Fibroblast of the aortic adventitia (primary cell): Measurements from ENCODE around the gene ELP4. TPM values are rescaled to one million over a fixed set of nuclear protein-coding genes. Genes with fewer than 3 reads are reported as not detected.

Experiments
- DNase-seq: peaks from one replicate; pipeline ENCODE4 v3.0.0-alpha.2; 2010; ENCODE audit warnings: low read depth
- H3K4me3 ChIP-seq: 2 replicates; pipeline ENCODE4 v1.5.1; 2011; ENCODE audit warnings: low read depth, mild to moderate bottlenecking, control low read depth, low read length, moderate library complexity
- total RNA-seq: library from RNA; depleted of rRNA; stranded (reverse); fragments of >200 nt; gene quantifications from 2 replicates; pipeline ENCODE4 v1.2.3, GENCODE V29; 2012; ENCODE audit warnings: low replicate concordance
- TF ChIP-seq, protein P1 (sequence below): IDR thresholded peaks from 2 replicates; pipeline ENCODE4 v1.5.1; 2011; ENCODE audit warnings: mild to moderate bottlenecking, low read length, control low read depth, inconsistent platforms; ENCODE audit not compliant: insufficient read depth

Gene ELP4
- total RNA-seq, 1 donor = 23.0 TPM

DNA sequence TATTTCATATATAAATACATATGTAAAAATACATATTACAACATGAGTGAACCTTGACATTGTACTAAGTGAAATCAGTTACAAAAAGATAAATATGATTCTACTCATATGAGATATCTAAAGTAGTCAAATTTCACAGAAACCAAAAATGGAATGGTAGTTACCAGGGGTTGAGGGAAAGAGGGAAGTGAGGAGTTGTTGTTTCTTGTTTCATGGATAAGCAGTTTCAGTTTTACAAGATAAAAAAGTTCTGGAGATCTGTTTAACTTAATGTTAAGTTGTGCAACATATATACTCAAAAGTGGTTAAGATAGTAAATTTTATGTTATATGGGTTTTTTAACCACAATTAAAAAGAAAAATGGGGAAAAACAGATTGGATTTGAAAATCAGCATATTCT lies 107.7 kb downstream of the ELP4 start:
- H3K4me3 ChIP-seq = no peak overlapping the region
- TF ChIP-seq, protein P1, sequence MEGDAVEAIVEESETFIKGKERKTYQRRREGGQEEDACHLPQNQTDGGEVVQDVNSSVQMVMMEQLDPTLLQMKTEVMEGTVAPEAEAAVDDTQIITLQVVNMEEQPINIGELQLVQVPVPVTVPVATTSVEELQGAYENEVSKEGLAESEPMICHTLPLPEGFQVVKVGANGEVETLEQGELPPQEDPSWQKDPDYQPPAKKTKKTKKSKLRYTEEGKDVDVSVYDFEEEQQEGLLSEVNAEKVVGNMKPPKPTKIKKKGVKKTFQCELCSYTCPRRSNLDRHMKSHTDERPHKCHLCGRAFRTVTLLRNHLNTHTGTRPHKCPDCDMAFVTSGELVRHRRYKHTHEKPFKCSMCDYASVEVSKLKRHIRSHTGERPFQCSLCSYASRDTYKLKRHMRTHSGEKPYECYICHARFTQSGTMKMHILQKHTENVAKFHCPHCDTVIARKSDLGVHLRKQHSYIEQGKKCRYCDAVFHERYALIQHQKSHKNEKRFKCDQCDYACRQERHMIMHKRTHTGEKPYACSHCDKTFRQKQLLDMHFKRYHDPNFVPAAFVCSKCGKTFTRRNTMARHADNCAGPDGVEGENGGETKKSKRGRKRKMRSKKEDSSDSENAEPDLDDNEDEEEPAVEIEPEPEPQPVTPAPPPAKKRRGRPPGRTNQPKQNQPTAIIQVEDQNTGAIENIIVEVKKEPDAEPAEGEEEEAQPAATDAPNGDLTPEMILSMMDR = no peak
- no peak for DNase-seq

DNA sequence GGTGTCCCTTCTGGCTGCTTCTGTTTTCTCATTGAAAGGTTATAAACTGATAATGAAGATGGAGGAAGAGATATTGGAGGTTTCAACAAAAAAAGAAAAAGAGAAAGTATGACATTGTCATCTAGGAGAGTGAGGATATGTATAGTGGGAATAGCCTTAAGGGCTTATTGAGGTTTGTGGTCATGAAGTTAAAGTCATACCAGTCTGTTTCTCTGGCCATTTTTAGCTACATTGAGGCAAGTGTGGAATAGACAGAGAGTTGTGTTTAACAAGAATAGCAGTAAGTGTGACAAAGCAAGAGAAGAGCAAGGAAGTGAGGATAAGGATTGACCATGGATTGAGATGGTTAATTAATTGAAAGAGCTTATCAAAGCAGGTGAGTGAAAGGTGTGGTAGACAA lies 110.4 kb downstream of the ELP4 start:
- TF ChIP-seq, protein P1 = no peak
- H3K4me3 ChIP-seq = no peak overlapping the region
- no peak for DNase-seq

DNA sequence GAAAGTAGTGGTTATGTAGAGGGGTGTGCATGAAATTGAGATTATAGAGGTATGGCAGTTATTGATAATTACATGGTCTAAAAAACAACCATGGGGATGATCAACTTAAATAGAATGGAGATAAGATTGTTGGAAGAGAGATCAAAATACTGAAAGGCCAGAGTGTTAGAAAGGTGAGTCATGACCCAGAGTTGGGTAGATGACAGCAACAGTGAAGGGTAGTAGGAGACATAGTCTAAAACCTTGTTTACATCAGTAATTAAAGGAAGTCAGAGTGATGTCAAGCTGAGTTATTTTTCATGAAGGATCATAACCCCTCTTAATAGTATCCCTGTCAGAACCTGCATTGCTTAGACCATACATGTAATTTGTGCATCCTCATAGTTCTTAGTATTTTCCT lies 110.9 kb downstream of the ELP4 start:
- DNase-seq = no peak
- H3K4me3 ChIP-seq = no peak overlapping the region
- TF ChIP-seq, protein P1 = no peak

DNA sequence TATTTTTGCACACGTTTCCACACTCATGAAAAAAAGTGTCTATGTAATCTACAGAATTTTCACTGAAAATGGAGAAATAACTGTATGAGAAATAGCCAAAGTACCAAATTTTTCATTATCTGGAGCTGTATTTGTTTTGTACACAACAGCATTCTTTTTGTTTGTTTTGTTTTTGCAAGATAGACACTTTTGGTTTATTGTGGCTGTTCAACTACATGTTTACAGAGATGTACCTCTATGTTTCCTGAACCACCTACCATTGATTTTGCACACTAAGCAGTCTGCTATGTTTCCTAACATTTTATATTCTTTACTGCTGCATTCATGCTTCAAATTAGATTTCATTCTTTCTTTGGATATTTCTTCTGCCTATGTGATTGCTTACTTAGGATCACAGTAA lies 116.3 kb downstream of the ELP4 start:
- no peak for DNase-seq
- TF ChIP-seq, protein P1 = no peak

DNA sequence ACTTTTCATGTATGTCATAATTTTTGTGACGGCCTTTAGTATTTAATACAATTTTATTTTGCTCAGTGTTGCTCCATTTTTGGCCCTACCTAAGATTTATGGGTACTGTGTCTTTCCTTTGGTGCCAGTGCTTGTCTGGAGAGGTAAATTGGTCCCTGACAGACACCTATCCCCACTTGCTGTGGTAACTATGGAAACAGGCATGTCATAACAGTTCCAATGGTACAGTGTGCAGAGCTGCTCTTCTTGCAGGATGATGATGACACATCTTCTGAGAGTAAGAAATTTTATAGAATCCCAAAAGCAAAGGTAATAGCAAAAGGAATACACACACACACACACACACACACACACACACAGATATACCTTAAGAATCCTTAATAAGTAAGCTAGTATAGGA lies 118.5 kb downstream of the ELP4 start:
- H3K4me3 ChIP-seq = no peak overlapping the region
- DNase-seq = no peak
- TF ChIP-seq, protein P1 = no peak

More for the DNA sequence above, 116.3 kb downstream of the ELP4 start:
- H3K4me3 ChIP-seq = no peak overlapping the region

DNA sequence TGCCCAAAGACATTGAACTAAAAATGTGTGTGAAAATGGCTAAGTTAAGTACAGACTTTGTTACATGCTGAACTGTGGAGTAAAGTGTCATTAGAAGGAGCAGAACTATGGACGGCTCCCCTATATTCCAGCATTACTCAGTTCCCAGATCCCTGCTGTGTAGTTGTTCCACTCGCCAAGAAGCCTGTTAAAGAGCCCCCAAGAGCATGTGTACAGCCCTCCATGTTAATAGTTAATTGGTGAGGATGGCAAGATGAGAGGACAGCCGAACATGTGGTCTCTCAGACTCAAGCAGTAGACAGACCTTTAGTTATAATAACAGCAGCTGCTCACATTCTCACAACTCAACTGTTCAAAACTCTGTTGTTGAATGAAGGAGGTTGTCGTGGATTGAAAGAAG lies 127.4 kb downstream of the ELP4 start:
- no peak overlapping the region for H3K4me3 ChIP-seq
- TF ChIP-seq, protein P1 = no peak
- no peak for DNase-seq

DNA sequence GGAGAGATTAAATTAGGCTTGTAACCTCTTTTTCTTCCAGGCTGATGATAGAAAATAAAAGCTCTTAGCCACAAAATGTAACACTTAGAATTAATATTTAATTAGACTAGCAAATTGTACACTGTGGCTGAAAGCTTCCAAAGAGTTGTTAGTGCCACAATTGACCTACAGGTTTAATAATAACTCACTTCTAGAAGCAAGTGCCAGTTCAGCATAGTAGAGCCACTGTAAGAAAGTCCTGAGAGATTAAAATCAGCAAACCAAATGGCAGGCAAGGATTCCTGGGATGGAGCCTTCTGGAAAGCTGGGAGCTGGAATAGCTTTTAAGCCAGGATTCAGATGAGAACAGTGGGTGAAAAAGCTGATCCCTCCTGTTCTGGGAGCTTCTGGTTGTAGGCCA lies 131.0 kb downstream of the ELP4 start:
- TF ChIP-seq, protein P1 = no peak
- no peak overlapping the region for H3K4me3 ChIP-seq
- DNase-seq = no peak
